ENCODE data around the gene FRYL.
"Not testable (repeated sequence)": the region's sequence is repeated elsewhere in the genome, so short reads cannot be mapped to it uniquely, and the experiment has no call there.

Gene FRYL

GRCh38 chr4:48779998-48780864, at the start of gene FRYL:
Gene FRYL (minus strand): TSS chr4:48780279. CDS start chr4:48634410, 145,869 bp downstream.
- DNase-seq, result peak; percentile 100

- DNase-seq, result no peak
These were observed 47.5 kb upstream of the FRYL start for GRCh38 chr4:48827622-48828021.

- DNase-seq, result not testable (repeated sequence)
These were observed 41.4 kb upstream of the FRYL start for GRCh38 chr4:48821431-48821830.

- DNase-seq, result no peak
These were observed 36.9 kb upstream of the FRYL start for GRCh38 chr4:48816971-48817370.

GRCh38 chr4:48816297-48816696, 36.2 kb upstream of the FRYL start:
- DNase-seq, result not testable (repeated sequence)

- DNase-seq, result no peak
These were observed 35.4 kb upstream of the FRYL start for GRCh38 chr4:48815483-48815882.

GRCh38 chr4:48813964-48814363, 33.9 kb upstream of the FRYL start:
- peak; percentile 94 for DNase-seq

- no peak for DNase-seq
These were observed 32.8 kb upstream of the FRYL start for GRCh38 chr4:48812866-48813265.

- DNase-seq, result no peak
These were observed 24.7 kb upstream of the FRYL start for GRCh38 chr4:48804584-48805301.

- DNase-seq, result no peak
These were observed 21.1 kb upstream of the FRYL start for GRCh38 chr4:48801016-48801715.

GRCh38 chr4:48800155-48800554, 20.1 kb upstream of the FRYL start:
- DNase-seq, result not testable (repeated sequence)

- DNase-seq, result no peak
These were observed 19.1 kb upstream of the FRYL start for GRCh38 chr4:48799157-48799556.

GRCh38 chr4:48798117-48798516, 18.0 kb upstream of the FRYL start:
- no peak for DNase-seq

- no peak for DNase-seq
These were observed 17.0 kb upstream of the FRYL start for GRCh38 chr4:48796927-48797679.

- no peak for DNase-seq
These were observed 16.3 kb upstream of the FRYL start for GRCh38 chr4:48796191-48796926.

GRCh38 chr4:48795108-48795507, 15.0 kb upstream of the FRYL start:
- no peak for DNase-seq

GRCh38 chr4:48792348-48793006, 12.4 kb upstream of the FRYL start:
- no peak for DNase-seq

- DNase-seq, result no peak
These were observed 11.2 kb upstream of the FRYL start for GRCh38 chr4:48791313-48791712.

- DNase-seq, result no peak
These were observed 10.5 kb upstream of the FRYL start for GRCh38 chr4:48790561-48790960.

- DNase-seq, result no peak
These were observed 7.0 kb upstream of the FRYL start for GRCh38 chr4:48787056-48787455.

- DNase-seq, result no peak
These were observed 6.5 kb upstream of the FRYL start for GRCh38 chr4:48786549-48786948.

Measured in NCI-H187 treated with DMSO at 0.1 percent for 48 hours (cell line).